GM19043 (cell line): Measurements from ENCODE around the gene NDUFC2.
"Not testable (repeated sequence)": the region's sequence is repeated elsewhere in the genome, so short reads cannot be mapped to it uniquely, and the experiment has no call there.

Source experiments
- ATAC-seq: cut with Tn5 transposase; IDR thresholded peaks from one replicate; pipeline ENCODE4 v1.9.1; 2021; ENCODE audit warnings: low read depth; ENCODE audit not compliant: unreplicated experiment

Gene NDUFC2

GRCh38 chr11:78056093-78056492, 23.6 kb downstream of the NDUFC2 start:
- ATAC-seq: no peak

GRCh38 chr11:78054971-78055370, 24.7 kb downstream of the NDUFC2 start:
- no peak for ATAC-seq

GRCh38 chr11:78050964-78051831, 28.5 kb downstream of the NDUFC2 start:
- ATAC-seq: no peak

GRCh38 chr11:78049348-78049747, 30.3 kb downstream of the NDUFC2 start:
- ATAC-seq: no peak

GRCh38 chr11:78048561-78048960, 31.1 kb downstream of the NDUFC2 start:
- no peak for ATAC-seq

GRCh38 chr11:78046486-78046854, 33.2 kb downstream of the NDUFC2 start:
- no peak for ATAC-seq

- peak; percentile 78 for ATAC-seq
These were observed 33.7 kb downstream of the NDUFC2 start for GRCh38 chr11:78045851-78046485.

GRCh38 chr11:78044706-78045105, 35.0 kb downstream of the NDUFC2 start:
- no peak for ATAC-seq

- ATAC-seq: no peak
These were observed 37.7 kb downstream of the NDUFC2 start for GRCh38 chr11:78041843-78042440.

- not testable (repeated sequence) for ATAC-seq
These were observed 38.3 kb downstream of the NDUFC2 start for GRCh38 chr11:78041380-78041719.

GRCh38 chr11:78040691-78041379, 38.8 kb downstream of the NDUFC2 start:
- no peak for ATAC-seq

GRCh38 chr11:78039919-78040671, 39.6 kb downstream of the NDUFC2 start:
- peak; percentile 74 for ATAC-seq

- ATAC-seq: peak; percentile 24
These were observed 40.2 kb downstream of the NDUFC2 start for GRCh38 chr11:78039391-78039918.

GRCh38 chr11:78038697-78039313, 40.9 kb downstream of the NDUFC2 start:
- no peak for ATAC-seq

- no peak for ATAC-seq
These were observed 41.6 kb downstream of the NDUFC2 start for GRCh38 chr11:78037825-78038620.

- no peak for ATAC-seq
These were observed 42.6 kb downstream of the NDUFC2 start for GRCh38 chr11:78037056-78037455.

- ATAC-seq: no peak
These were observed 43.3 kb downstream of the NDUFC2 start for GRCh38 chr11:78036313-78036712.

GRCh38 chr11:78034623-78035022, 45.0 kb downstream of the NDUFC2 start:
- no peak for ATAC-seq

GRCh38 chr11:78033040-78033439, 46.6 kb downstream of the NDUFC2 start:
- ATAC-seq: no peak
